HL-60 (cell line): ENCODE results near the gene MACROD1.

Source experiments
- GABPA ChIP-seq: IDR thresholded peaks from 2 replicates; pipeline ENCODE4 v1.6.1; 2012; ENCODE audit warnings: low read depth
- POLR2AphosphoS5 ChIP-seq: IDR thresholded peaks from 2 replicates; pipeline ENCODE4 v1.6.1; 2012; ENCODE audit warnings: low read depth
- TF ChIP-seq, protein P1 (sequence below): IDR thresholded peaks from one replicate; pipeline ENCODE4 v1.5.1; 2011; ENCODE audit warnings: low read length, control low read depth, inconsistent platforms; ENCODE audit not compliant: insufficient read depth
- TF ChIP-seq, protein P2 (sequence below): IDR thresholded peaks from 2 replicates; pipeline ENCODE4 v1.6.1; 2012; ENCODE audit warnings: low read depth; ENCODE audit not compliant: insufficient replicate concordance

DNA sequence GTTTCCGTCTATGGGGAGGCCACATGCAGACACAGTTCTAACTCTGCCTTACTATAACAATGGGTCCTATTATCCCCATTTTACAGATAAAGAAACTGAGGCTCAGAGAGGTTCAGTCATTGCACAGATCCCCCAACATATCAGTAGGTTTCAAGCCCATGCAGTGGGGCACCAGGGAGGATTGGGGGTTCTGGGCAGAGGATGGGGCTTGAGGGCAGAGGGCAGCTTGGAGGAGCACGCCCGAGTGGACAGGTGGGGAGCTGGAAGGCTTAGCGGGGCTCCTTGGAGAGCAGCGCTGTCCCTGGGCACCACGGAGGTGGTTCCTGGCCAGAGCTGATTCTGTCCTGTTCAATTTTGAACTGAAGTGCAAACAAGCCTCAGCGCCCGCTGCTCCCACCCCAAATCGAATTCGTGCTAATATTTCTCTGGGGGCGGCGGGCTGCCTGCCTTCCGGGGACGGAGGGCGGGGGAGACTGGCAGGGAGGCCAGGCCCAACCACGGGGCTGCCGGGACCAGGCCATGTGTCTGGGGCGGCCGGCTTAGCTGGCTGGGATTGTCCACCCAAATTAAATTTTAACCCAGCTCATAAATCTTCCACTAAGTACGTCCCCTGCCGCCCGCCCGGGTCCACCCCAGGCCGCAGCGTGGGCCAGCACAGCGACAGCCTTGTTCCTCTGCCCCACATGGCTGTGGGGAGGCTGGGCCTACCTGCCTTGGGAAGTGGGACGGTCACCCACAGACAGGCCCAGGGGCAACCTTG, 80.8 kb downstream of the MACROD1 start:
- TF ChIP-seq, protein P1, sequence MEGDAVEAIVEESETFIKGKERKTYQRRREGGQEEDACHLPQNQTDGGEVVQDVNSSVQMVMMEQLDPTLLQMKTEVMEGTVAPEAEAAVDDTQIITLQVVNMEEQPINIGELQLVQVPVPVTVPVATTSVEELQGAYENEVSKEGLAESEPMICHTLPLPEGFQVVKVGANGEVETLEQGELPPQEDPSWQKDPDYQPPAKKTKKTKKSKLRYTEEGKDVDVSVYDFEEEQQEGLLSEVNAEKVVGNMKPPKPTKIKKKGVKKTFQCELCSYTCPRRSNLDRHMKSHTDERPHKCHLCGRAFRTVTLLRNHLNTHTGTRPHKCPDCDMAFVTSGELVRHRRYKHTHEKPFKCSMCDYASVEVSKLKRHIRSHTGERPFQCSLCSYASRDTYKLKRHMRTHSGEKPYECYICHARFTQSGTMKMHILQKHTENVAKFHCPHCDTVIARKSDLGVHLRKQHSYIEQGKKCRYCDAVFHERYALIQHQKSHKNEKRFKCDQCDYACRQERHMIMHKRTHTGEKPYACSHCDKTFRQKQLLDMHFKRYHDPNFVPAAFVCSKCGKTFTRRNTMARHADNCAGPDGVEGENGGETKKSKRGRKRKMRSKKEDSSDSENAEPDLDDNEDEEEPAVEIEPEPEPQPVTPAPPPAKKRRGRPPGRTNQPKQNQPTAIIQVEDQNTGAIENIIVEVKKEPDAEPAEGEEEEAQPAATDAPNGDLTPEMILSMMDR = no peak
- no peak for TF ChIP-seq POLR2AphosphoS5
- no peak for TF ChIP-seq GABPA
- TF ChIP-seq, protein P2, sequence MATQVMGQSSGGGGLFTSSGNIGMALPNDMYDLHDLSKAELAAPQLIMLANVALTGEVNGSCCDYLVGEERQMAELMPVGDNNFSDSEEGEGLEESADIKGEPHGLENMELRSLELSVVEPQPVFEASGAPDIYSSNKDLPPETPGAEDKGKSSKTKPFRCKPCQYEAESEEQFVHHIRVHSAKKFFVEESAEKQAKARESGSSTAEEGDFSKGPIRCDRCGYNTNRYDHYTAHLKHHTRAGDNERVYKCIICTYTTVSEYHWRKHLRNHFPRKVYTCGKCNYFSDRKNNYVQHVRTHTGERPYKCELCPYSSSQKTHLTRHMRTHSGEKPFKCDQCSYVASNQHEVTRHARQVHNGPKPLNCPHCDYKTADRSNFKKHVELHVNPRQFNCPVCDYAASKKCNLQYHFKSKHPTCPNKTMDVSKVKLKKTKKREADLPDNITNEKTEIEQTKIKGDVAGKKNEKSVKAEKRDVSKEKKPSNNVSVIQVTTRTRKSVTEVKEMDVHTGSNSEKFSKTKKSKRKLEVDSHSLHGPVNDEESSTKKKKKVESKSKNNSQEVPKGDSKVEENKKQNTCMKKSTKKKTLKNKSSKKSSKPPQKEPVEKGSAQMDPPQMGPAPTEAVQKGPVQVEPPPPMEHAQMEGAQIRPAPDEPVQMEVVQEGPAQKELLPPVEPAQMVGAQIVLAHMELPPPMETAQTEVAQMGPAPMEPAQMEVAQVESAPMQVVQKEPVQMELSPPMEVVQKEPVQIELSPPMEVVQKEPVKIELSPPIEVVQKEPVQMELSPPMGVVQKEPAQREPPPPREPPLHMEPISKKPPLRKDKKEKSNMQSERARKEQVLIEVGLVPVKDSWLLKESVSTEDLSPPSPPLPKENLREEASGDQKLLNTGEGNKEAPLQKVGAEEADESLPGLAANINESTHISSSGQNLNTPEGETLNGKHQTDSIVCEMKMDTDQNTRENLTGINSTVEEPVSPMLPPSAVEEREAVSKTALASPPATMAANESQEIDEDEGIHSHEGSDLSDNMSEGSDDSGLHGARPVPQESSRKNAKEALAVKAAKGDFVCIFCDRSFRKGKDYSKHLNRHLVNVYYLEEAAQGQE = no peak
